AG04450 (cell line): ENCODE measurements around the gene LCNL1. TPM values are rescaled to one million over a fixed set of nuclear protein-coding genes. Genes with fewer than 3 reads are reported as not detected.

Experiments used
- CTCF ChIA-PET: fragments of 300-600, 350-600 bp; formaldehyde crosslinking; extraction: SDS; loops from one replicate; lab custom pipeline; 2022; ENCODE audit warnings: antibody characterized with exemption, inconsistent platforms; lab: Charles Lee
- POLR2A ChIA-PET: fragments of 350-600 bp; formaldehyde crosslinking; extraction: SDS; loops from one replicate; lab custom pipeline; 2021; ENCODE audit warnings: antibody characterized with exemption, inconsistent platforms; lab: Yijun Ruan, JAX
- DNase-seq: peaks from one replicate; pipeline ENCODE4 v3.0.0-alpha.2; 2011; ENCODE audit warnings: low read depth, low spot score
- H3K27ac ChIP-seq: one replicate; pipeline ENCODE4 v1.5.1; 2012; ENCODE audit warnings: low read depth, low read length, control low read depth
- H3K27me3 ChIP-seq: one replicate; pipeline ENCODE4 v1.6.0; 2012; ENCODE audit warnings: low read length; ENCODE audit not compliant: control insufficient read depth, insufficient read depth
- H3K4me3 ChIP-seq: 2 replicates; pipeline ENCODE4 v1.5.1; 2011; ENCODE audit warnings: mild to moderate bottlenecking, low read depth, low read length, control low read depth
- H3K9me3 ChIP-seq: 2 replicates; pipeline ENCODE4 v1.5.1; 2012; ENCODE audit warnings: low read length; ENCODE audit not compliant: control insufficient read depth, insufficient read depth
- CTCF ChIP-seq: IDR thresholded peaks from 2 replicates; pipeline ENCODE4 v1.5.1; 2011; ENCODE audit warnings: low read depth, low read length, control low read depth, inconsistent platforms
- polyA plus RNA-seq: library from polyadenylated mRNA; depleted of rRNA; stranded (reverse); fragments of >200 nt; gene quantifications from 2 replicates; pipeline ENCODE4 v1.2.3, GENCODE V29; 2011

Gene LCNL1
- polyA plus RNA-seq, 1 experiment: 1.5 TPM

GRCh38 chr9:137021979-137022661 is 39.3 kb downstream of the LCNL1 start:
- Histone ChIP-seq H3K4me3 (no peak overlapping the region), H3K27ac (no peak overlapping the region), H3K9me3 (peaks cover 22% of the 10 kb centered on the region; the same call in 1 of the 2 replicates), H3K27me3 (no peaks in the 10 kb centered on the region)
- ChIA-PET CTCF (interaction anchor here (1.2 kb wide), 1 partner anchor 13 kb away, joined by 4 read pairs; no protein-coding TSS in a partner anchor), POLR2A (no interaction called here)
- TF ChIP-seq CTCF: no peak
- no peak for DNase-seq

GRCh38 chr9:137022662-137023008 is 39.8 kb downstream of the LCNL1 start:
- Histone ChIP-seq H3K27ac (no peak overlapping the region), H3K4me3 (no peak overlapping the region), H3K9me3 (peaks cover 17% of the 10 kb centered on the region; the same call in 1 of the 2 replicates), H3K27me3 (no peaks in the 10 kb centered on the region)
- CTCF ChIA-PET: no interaction called here
- TF ChIP-seq CTCF: no peak
- DNase-seq: no peak
- POLR2A ChIA-PET: no interaction called here

- DNase-seq: no peak
- Histone ChIP-seq H3K27me3 (no peaks in the 10 kb centered on the region), H3K27ac (no peak overlapping the region), H3K4me3 (no peak overlapping the region), H3K9me3 (peaks cover 13% of the 10 kb centered on the region; the same call in 1 of the 2 replicates)
- CTCF ChIA-PET: no interaction called here
- POLR2A ChIA-PET: no interaction called here
- TF ChIP-seq CTCF: no peak
Measured at GRCh38 chr9:137023157-137023556, 40.4 kb downstream of the LCNL1 start.

- DNase-seq: no peak
Measured at GRCh38 chr9:137023583-137023991, 40.8 kb downstream of the LCNL1 start.

More at GRCh38 chr9:137023583-137023991, 40.8 kb downstream of the LCNL1 start:
- Histone ChIP-seq H3K9me3 (peaks cover 13% of the 10 kb centered on the region; the same call in 1 of the 2 replicates), H3K27me3 (no peaks in the 10 kb centered on the region), H3K27ac (no peak overlapping the region), H3K4me3 (no peak overlapping the region)
- POLR2A ChIA-PET: no interaction called here
- TF ChIP-seq CTCF: no peak
- CTCF ChIA-PET: no interaction called here
